Spleen (tissue), 7 donors: ENCODE data around the gene LMOD1.

Source experiments
- POLR2A ChIP-seq, 3 donors: fragments of 450-650 bp; IDR thresholded peaks; one replicate each; pipeline ENCODE4 v1.5.1; 2017; ENCODE audit warnings: antibody characterized with exemption in 3 of 3, mild to moderate bottlenecking in 1 of 3
- POLR2AphosphoS5 ChIP-seq, 3 donors: sonication (generic); formaldehyde crosslinking; IDR thresholded peaks; one replicate each; pipeline ENCODE4 v1.5.1; 2017; ENCODE audit warnings: antibody characterized with exemption in 3 of 3
- TF ChIP-seq, protein P1 (sequence below), 11 experiments: fragments of 200-600 bp in 7 of 11; fragments of 450-650 bp in 4 of 11; sonication (generic) in 4 of 11; IDR thresholded peaks in 8 of 11; conservative IDR thresholded peaks in 3 of 11; 1 replicate in 7 of 11; 2 replicates in 4 of 11; pipeline versions ENCODE4 v1.4.0 to v1.8.0; 2016 to 2021; ENCODE audit warnings: antibody characterized with exemption in 11 of 11, inconsistent platforms in 4 of 11, mild to moderate bottlenecking in 1 of 11
- donor health status: DM: no; HTN: no; CAD: no; lungs with moderate emphysema.
- donor health status: DM: no; HTN: no; CAD: no.
- donor health status: DM: no; HTN: no; CAD: no.

DNA sequence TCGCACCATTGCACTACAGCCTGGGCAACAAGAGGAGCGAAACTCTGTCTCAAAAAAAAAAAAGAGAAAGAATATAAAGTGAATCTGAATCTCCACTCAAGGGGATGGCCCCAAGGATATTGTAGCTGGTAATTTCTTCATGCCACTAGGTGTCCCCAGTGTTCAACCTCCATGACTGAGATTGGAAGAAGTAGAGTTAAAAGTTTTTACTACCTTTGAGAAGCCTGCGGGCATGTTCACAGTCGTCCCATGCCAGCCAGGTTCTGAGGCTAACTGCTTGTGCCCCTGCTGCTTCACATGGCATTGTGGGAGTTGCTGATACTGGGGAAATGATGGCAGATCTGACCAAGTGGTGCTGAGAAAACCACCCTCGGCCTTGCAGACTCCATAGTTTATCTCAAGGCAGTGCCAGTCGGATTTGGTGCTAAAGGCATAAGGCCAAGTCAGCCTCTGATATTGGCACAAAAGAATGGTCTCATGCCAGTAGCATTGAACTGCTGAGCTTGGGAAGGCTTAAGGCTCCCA is 68.4 kb downstream of the LMOD1 start:
- TF ChIP-seq POLR2AphosphoS5 (IDR thresholded peaks at IDR 0.05) (no peak), POLR2A (IDR thresholded peaks at IDR 0.05) (no peak)
- TF ChIP-seq, protein P1, sequence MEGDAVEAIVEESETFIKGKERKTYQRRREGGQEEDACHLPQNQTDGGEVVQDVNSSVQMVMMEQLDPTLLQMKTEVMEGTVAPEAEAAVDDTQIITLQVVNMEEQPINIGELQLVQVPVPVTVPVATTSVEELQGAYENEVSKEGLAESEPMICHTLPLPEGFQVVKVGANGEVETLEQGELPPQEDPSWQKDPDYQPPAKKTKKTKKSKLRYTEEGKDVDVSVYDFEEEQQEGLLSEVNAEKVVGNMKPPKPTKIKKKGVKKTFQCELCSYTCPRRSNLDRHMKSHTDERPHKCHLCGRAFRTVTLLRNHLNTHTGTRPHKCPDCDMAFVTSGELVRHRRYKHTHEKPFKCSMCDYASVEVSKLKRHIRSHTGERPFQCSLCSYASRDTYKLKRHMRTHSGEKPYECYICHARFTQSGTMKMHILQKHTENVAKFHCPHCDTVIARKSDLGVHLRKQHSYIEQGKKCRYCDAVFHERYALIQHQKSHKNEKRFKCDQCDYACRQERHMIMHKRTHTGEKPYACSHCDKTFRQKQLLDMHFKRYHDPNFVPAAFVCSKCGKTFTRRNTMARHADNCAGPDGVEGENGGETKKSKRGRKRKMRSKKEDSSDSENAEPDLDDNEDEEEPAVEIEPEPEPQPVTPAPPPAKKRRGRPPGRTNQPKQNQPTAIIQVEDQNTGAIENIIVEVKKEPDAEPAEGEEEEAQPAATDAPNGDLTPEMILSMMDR (IDR thresholded peaks at IDR 0.05 in 8 of 11, conservative IDR thresholded peaks at IDR 0.05 in 3 of 11): peak in 9 of 11 experiments; percentile 24 to 66 (median 44)
